Breast epithelium (tissue), 3 donors: Measurements from ENCODE around the gene DDX54.

Experiments
- CTCF ChIP-seq, 3 donors: fragments of 450-650 bp; IDR thresholded peaks; one replicate each; pipeline ENCODE4 v1.5.1; 2016 to 2017; ENCODE audit warnings: antibody characterized with exemption in 3 of 3, mild to moderate bottlenecking in 3 of 3, moderate library complexity in 3 of 3
- POLR2A ChIP-seq: fragments of 450-650 bp; IDR thresholded peaks from one replicate; pipeline ENCODE4 v1.6.1; 2016; ENCODE audit warnings: antibody characterized with exemption, mild to moderate bottlenecking, moderate library complexity

GRCh38 chr12:113157218-113157859, 27.9 kb downstream of the DDX54 start:
- TF ChIP-seq CTCF (IDR thresholded peaks at IDR 0.05), result no peak
- TF ChIP-seq POLR2A, result no peak
